ENCODE results near the gene GGACT.
"Not testable (repeated sequence)": the region's sequence is repeated elsewhere in the genome, so short reads cannot be mapped to it uniquely, and the experiment has no call there.

GGACT gene

DNA sequence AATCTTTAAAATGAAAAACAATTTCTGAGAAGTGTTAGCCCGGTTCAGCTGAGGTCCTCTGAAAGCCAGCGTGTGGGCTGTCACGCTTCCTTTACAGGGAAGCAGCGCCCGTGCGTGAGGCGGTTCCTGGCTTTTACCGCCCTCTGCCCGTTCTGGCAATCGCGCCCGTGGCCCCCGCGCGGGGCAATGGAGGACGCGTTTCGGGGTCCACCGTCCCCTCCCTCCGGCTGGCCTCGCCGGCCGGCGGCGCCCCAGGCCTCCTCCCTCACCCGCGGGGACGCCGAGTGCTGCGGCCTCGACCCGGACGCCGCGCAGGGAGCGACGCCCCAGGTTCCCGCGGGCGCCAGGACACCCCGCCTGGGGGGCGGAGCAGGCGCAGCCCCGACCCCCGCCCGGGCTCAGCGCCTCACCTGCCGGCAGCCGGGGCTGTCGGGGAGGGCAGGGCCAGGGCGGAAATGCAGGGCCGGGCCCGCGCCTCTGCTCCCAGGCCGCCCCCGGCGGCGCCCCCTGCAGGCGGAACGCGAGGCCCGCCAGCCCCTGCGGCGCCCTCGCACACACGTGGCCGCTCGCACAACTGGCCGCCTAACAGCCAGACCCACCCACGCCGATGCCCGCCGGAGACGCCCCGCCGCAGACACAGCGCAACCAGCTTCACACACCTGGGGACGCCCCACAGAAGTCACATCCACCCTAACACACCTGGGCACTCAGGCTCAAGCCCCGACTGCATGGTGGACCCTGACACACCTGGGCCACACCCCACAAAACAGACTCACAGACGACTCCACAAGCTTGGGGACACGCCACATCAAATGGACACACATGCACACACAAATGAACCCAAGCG lies at the start of gene GGACT:
Gene GGACT (minus strand): TSS at position 459 of the 847 bp plus-strand sequence. CDS start 56,198 bp downstream, outside the sequence.
- peak; percentile 67 for DNase-seq (ENCODE audit: low read depth)

DNA sequence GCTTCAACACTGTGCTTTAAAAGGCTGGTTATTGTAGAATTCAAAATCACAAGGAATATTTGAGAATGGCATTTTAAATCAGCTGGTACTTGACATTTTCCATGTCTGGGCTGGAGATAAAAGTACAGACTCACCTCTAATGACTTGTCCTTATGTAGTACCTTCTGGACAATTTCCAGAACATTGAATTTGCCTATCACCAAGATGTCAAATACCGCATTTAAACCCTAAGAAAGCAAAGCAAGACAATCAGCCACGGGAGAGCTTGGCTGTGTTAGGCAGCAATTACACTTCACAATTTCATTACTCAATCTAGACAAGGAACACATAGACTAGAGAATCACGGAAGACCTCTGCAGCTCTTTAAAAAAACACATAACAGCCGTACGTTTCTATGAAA lies 49.2 kb upstream of the GGACT start:
- no peak for DNase-seq (ENCODE audit: low read depth)

DNA sequence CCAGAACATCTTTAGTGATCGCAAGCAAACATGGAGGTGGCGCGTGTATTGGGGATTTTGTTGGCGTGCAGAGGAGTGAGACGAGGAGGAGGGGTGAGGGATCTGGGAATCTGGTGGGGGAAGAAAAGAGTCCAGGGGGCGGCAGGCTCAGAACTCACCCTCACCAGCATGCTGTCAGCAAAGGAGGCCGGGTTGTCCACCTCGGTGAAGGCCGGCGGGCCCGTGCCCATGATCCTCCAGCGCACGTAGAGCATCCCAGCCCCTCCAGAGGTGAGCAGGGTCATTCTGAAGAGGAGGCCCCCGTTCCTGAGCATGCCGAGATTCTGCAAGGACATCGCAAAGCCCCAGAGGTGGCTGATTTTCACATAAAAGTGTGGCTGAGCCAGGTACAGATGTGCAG lies 48.8 kb upstream of the GGACT start:
- DNase-seq (ENCODE audit: low read depth), result no peak

- DNase-seq (ENCODE audit: low read depth), result no peak
Observed at GRCh38 chr13:100636441-100636840, 47.9 kb upstream of the GGACT start.

- no peak for DNase-seq (ENCODE audit: low read depth)
Observed at GRCh38 chr13:100636004-100636403, 47.4 kb upstream of the GGACT start.

- no peak for DNase-seq (ENCODE audit: low read depth)
Observed at GRCh38 chr13:100634696-100635095, 46.1 kb upstream of the GGACT start.

GRCh38 chr13:100633461-100633860 lies 44.9 kb upstream of the GGACT start:
- DNase-seq (ENCODE audit: low read depth), result no peak

DNA sequence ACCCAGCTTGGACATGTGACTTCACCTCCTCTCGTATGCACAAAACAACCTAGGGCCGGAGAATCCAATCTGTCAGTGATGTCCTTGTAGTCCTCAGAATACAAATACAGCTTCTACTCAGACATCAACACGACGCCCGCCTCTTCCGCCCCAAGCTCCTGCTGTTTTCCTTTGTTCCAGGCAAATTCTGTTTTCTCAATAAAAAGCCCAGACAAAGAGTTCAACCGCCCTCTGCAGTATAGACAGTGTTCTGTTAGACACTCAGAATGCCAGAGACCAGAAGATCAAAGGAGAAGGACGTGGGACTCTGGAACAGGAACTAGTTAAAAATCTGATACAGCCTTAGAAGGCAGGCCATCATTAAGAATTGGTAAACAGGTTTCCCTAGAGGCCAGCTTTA lies 42.0 kb upstream of the GGACT start:
- DNase-seq (ENCODE audit: low read depth), result no peak

DNA sequence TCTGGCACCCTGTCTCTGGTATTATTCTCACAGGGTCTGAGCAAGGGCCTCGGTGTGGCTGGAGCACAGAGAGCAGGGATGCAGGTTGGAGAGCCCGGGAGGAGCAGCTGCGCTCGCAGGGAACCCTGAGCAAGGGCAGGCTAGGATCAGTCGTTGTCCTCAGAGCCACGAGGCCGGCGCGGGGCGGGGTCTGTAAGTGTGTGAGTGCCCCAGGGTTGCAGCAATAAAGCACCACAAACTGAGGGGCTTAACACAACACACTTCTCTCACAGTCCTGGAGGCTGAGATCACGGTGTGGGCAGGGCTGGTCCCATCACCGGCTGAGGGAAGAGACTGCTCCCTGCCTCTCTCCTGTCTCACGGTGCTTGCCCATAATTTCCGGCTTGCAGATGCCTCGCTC lies 38.5 kb upstream of the GGACT start:
- no peak for DNase-seq (ENCODE audit: low read depth)

DNA sequence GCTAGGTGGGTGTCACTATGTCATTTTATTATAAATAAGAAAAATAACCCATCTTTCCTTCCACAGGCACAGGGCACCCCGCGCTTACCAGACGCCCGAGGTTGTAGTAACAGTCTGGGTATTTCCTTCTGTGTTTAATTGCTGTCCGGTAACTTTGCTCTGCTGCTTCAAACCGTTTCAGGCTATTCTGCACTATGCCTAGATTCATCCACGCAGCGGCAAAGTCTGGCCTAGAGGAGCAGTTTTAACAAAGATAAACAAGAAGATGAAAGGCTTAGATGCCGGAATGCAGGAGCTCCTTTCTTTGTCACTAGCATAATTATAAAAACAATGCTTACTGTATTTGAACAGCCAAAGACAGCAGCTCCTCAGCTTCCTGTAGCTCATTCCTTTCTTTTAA lies 36.9 kb upstream of the GGACT start:
- no peak for DNase-seq (ENCODE audit: low read depth)

DNA sequence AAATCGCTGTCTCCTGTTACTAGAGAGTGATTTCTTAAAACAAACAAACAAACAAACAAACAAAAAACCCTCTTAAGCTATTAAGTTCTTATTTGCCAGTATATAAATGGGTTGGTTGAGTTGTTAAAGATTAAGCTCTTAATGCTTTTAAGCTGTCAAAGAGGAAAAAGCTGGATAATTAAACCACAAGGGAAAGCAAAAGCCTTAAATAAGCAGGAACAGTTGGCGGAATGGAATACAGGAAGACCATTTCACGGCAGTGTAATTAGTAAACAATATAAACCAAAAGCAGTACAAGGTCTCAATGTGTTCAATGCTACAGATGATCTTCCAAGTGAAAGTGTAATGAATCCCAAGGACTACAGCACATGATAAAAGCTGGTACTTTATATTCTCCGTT lies 32.2 kb upstream of the GGACT start:
- no peak for DNase-seq (ENCODE audit: low read depth)

DNA sequence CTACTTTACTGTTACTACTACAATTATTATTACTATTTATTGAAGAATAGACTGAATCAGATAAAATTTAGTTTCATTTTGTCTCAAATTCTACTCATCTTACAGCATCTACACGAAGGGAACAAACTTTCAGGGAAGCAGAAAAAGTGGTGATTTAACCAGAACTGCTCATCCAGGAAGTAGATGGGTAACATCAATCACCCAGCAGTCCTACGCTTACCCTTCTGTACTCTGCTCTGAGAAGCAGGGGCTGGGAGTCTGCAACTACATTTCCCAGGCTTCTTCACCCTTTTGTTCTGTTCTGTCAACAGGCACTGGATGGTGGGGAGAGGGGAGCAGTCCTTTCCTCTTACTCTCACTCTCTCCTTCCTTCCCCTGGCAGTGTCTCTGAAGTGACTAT lies 31.4 kb upstream of the GGACT start:
- no peak for DNase-seq (ENCODE audit: low read depth)

GRCh38 chr13:100618897-100619296 lies 30.3 kb upstream of the GGACT start:
- not testable (repeated sequence) for DNase-seq (ENCODE audit: low read depth)

GRCh38 chr13:100613031-100613430 lies 24.4 kb upstream of the GGACT start:
- DNase-seq (ENCODE audit: low read depth), result no peak

GRCh38 chr13:100611678-100612492 lies 23.3 kb upstream of the GGACT start:
- DNase-seq (ENCODE audit: low read depth), result no peak

DNA sequence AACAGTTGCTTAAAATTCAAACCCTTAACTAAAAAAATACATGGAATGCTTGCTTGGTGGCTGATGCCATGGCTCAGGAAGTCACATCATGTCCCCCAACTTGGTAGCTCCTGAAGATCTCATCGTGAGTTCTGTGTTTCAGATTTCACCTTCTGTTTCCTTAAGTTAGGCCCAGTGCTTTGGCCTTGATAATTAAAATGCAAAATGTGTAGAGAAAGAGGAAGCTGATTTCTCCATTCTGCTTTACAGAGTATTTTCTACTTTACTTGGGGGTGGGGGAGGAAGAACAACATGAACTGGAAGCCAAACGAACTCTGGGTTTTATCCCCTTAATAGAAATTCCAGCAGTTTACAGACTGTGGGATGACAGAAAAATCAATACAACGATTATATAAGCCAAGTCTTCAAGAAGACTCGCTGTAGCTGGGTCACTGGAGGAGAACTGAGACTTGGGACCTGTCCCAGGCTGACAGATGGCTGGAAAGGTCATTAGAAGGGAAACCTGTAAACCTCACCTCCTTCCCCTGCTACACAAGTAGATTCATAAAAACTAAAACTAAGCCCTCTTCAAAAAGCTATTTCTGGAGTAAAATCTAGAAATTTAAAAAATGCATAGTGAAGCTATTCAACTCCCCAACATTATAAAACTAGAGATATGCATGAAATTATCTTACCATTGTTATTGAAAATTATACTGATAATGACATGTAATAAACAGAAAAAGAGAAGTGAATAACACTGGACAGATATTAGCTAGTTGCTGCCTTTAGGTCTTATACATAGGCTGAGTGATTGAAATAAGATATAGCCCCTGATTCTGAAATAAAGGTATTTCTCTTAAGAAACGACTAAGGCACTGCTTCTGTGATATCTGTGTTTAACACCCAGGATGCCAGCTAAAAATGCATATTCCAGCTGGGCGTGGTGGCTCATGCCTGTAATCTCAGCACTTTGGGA lies 22.1 kb upstream of the GGACT start:
- no peak for DNase-seq (ENCODE audit: low read depth)

DNA sequence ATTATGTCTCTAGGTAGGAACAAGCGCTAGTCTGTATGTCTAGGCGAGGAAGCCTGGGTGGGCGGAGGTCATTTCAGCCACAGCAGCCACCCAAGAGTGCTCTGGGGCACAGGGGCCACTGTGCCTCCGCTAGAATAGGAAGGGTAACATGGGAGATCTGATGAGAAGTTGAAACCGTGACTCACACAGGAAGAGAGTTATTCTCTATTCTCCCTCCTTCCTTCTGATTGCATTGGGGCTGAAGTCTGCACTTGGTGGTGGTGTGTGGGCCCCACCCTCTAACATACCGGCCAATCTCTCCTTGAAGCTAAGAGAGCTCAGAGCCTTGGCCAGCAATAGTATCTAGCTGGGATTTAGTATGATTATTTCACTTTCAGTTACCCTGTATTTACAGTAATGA lies 20.3 kb upstream of the GGACT start:
- no peak for DNase-seq (ENCODE audit: low read depth)

DNA sequence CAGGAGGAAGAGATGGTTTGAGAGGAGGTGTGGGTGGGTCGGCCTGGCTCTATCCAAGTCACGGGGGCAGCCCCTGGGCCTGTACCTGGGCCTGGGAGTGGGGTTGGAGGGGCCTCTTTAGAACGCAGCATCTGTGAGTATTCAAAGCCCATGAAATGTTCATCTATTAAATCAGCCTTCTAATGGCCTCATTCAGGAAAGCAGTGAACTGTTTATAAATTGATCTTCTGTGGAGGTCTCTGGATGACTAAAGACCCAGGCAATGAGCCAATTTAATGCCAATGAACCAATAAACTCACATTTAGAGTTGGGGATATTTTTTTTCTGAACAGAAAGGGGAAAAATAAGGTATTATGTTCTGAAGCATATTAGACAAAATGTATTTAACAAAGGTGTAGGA lies 19.9 kb upstream of the GGACT start:
- no peak for DNase-seq (ENCODE audit: low read depth)

- DNase-seq (ENCODE audit: low read depth), result no peak
Observed at GRCh38 chr13:100604918-100605710, 16.5 kb upstream of the GGACT start.

DNA sequence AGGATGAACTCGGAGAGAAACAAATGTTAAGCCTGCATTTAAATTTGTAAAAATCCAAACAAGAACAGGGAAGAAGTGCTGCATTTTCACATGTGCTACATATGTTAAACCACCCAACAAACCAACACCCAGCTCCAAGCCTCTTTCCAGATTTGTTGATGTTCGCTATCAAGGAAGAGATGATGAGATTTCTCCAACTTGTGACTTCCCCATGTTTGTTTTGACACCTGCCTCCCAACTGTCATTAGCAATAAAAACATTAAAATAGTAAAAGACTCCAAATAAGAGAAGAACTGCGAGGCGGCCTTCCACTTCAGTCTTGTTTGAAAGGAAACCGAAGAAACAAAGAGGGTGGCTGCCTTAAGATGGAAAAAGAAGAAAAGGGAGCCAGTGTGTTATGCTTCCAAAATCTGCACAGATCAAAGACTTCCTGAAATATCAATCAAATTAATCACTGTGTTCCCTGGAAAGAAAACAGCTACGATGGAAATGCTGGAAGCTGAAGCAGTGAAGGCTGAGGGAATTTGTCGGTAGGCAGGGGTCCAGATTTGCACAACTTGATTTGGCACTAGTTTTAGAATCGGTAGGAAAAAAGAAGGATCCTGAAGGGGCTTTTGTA lies 14.0 kb upstream of the GGACT start:
- DNase-seq (ENCODE audit: low read depth), result no peak

DNA sequence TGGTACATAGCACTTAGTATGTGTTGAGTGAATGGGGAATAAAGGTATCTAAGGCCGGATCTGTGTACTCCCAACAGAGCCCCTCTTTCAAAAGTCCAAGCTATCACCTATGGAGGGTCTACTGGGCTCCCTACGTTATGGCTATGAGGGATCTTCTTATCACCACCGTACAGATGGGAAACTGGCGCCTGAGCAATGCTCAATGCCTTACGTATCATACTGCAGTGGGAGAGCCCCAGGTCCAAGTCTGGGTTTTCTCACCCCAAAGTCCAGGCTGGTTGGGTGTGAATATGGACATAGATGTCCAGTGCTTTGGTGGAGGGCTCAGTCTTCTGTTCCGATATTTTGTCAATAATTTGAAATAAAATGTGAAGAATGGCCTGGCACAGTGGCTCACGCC lies 13.1 kb upstream of the GGACT start:
- DNase-seq (ENCODE audit: low read depth), result no peak

Measured in T-helper 22 cell (primary cell).